Dermis blood vessel endothelial cell (primary cell): ENCODE measurements around the gene SNX14. TPM values are rescaled to one million over a fixed set of nuclear protein-coding genes. Genes with fewer than 3 reads are reported as not detected.
"Not testable (repeated sequence)": the region's sequence is repeated elsewhere in the genome, so short reads cannot be mapped to it uniquely, and the experiment has no call there.

ENCODE experiments used
- DNase-seq: peaks from one replicate; pipeline ENCODE4 v3.0.0; 2010
- total RNA-seq: library from RNA; depleted of rRNA; stranded (reverse); fragments of >200 nt; gene quantifications from 2 replicates; pipeline ENCODE4 v1.2.3, GENCODE V29; 2014

SNX14 gene
- total RNA-seq, 1 donor from 2014 or later: 159 TPM

DNA sequence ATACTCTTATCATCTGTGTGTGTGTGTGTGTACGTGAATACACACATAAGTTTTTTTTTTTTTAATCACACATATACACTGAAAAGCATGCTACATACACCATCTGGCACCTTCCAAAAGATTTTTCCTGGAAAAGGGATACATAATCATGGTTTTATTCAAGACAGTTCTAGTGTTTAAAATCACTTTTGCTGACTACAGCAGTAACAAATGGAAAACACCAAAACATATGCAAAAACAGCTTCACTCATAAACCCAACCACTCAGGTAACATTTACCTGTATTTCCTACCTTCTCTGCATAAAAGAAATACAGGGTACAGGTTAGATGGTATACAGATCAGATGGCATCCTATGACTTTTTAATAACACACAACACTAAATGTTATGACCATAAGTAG is 2.5 kb downstream of the SNX14 start:
- no peak for DNase-seq

DNA sequence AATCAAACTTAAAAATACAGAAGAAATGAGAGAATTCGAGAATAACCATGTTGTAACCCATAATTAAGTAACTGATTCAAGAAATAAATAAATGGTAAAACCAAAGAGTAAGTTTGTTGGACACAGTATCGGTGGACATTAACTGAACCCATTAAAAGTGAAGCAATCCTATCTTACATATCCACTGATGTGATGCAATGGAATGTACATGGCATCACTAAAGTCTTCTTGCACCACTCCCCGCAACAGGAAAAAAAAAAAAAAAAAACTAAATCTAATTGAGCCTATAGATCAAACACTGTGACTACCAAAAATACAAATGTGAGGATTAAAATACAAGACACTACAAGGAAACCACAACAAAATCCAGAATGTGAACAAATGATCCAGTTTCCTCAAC is 7.9 kb downstream of the SNX14 start:
- DNase-seq: no peak

DNA sequence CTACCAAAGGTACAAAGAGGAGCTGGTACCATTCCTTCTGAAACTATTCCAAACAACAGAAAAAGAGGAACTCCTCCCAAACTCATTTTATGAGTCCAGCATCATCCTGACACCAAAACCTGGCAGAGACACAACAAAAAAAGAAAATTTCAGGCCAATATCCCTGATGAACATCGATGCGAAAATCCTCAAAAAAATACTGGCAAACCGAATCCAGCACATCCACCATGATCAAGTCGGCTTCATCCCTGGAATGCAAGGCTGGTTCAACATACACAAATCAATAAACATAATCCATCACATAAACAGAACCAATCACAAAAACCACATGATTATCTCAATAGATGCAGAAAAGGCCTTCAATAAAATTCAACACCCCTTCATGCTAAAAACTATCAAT is 10.8 kb downstream of the SNX14 start:
- not testable (repeated sequence) for DNase-seq

DNA sequence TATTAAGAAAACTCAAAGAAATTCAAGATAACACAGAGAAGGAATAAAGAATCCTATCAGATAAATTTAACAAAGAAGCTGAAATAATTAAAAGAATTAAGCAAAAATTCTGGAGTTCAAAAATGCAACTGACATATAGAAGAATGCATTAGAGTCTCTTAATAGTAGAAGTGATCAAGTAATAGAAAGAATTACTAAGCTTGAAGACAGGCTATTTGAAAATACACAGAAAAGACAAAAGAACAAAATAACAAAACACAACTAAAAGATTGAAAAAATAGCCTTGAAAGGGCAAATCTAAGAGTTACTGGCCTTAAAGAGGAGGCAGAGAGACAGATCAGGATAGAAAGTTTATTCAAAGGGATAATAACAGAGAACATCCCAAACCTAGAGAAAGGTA is 12.1 kb downstream of the SNX14 start:
- DNase-seq: no peak

DNA sequence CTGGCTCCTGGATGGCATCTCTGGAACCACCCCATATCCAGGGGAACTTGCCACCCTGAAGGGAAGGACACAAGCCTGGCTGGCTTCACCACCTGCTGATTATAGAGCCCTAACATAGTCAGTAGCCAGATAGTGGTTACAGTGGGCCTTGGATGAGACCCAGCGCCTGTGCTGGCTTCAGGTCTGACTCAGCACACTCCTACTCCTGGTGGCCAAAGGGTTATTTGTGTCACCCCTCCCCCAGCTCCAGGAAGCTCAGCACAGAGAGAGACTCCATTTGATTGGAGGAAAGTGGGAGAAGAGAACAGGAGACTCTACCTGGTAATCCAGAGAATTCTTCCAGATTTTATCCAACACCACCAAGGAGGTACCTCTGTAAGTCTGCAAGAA is 12.8 kb downstream of the SNX14 start:
- peak; percentile 31 for DNase-seq

DNA sequence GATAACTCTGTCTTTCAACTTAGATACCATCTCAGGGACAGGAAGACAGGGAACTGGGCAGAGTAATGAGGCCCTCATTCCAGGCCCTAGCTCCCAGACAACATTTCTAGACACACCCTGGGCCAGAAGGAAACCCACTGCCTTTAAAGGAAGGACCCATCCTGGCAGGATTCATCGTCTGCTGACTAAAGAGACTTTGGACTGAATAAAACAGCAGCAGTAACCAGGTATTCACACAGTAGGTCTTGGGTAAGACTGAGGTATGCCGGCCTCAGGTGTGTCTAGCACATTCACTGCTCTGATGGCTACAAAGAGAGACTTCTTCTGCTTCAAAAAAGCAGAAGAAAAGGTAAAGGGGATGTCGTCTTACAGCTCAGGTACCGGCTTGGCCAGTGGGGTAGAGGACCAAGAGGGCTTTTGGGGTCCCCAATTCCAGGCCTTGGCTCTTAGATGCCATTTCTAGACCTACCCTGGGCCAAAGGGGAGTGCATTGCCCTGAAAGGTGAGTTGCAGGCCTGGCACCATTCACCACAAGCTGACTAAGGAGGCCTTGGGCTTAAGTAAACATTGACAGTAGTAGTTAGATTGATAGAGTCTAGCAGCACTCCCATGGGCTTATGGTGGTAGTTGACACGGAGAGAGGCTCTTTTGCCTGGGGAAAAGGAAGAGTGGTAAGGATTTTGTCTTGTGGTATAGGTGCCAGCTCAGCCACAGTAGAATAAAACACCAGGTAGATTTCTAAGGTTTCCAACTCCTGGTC is 13.4 kb downstream of the SNX14 start:
- no peak for DNase-seq

DNA sequence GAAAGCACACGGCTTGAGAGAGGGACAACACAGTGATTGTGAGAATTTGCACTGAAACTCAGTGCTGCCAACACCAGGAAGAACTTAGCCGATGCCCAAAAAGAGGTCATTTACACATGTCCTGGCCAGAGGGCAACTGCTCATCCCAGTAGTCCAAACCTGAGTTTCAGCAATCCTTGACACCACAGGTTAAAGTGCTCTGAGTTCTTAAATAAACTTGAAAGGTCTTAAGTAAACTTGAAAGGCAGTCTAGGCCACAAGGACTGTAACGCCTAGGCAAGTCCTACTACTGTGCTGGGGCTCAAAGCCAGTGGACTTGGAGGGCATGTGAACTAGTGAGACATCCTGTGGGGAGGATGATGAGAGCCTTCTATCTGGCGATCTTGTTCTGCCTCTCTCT is 14.1 kb downstream of the SNX14 start:
- DNase-seq: no peak

DNA sequence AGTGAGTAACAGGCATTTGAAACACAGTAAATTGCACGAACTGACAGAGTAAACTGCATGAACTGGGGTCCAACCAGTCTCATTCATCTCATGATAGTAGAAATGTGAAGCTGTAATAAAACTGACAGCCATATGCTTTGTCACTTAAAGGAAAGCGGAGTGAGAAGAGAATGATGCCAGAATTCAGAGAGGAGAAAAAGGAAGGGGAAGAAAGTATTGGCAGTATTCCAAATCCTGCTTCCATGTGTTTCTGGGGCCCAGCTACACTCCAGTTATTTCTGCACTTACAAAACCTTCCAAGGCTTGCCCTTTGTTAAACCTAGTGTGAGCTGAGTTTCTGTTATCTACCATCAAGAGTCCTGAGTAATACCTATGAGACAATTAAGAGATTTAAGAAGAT is 17.2 kb downstream of the SNX14 start:
- DNase-seq: peak; percentile 24

DNA sequence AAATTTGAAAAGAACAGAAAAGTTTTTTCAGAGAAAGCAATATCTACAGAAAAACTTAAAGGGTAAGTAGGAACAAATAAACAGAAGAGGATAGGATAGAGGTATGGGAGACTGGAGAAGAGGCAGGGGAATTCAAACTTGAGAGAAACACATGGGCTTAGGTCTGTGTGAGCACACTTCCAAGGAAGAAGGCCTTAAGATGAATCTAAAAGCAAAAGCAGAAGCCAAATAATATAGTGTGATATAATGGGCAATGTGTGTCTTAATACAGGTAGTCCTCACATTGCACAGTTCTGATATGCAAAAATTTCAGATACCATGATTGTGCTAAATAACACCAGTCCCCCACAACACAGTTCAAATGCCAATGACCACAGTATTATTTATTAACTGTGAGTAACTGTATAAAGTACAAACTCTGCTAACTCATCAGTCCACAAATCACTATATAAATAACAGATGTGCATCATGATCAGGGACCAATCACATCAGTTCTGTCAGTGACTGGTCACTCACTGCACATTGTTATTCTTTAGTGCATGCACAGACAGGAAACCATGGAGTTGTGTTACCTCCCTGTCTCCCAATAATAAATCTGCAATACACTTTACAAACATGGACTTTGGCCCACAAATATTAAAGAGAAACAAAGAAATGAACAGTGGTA is 18.6 kb downstream of the SNX14 start:
- DNase-seq: peak; percentile 73

DNA sequence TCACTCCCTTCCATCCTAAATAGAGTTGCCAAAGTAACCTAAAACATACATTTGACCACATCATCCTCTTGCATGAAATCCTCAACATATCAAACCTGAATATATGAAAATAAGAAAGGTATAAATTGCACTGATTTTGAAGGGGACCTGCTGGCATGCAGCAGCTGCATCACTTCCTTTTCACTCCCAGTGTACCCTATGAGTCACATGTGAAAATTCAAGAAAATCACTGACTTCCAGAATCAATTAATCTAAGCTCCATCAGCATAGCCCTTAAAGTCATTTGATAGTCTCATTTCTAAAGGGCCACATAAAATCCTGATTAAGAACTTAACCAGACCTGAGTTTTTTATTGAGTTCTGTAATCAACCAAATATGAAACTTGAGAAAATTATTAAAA is 24.3 kb downstream of the SNX14 start:
- DNase-seq: peak; percentile 63

DNA sequence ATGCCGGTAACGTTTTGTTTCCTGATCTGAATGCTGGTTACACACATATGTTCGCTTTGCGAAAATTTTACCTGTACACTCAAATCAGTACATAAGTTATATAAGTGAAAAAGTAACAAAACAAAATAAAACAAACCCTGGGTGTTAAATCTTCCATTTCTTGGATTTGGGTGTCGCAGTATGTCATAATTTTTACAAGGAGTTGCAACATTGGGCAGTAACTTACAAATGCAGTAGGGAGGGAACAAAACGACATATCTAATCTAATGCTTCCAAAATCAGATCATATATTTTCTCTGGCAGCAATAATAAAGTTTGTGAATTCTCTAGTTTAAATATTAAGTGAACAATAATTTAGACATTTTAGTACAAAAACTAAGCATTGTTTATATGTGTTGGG is 25.2 kb downstream of the SNX14 start:
- no peak for DNase-seq

DNA sequence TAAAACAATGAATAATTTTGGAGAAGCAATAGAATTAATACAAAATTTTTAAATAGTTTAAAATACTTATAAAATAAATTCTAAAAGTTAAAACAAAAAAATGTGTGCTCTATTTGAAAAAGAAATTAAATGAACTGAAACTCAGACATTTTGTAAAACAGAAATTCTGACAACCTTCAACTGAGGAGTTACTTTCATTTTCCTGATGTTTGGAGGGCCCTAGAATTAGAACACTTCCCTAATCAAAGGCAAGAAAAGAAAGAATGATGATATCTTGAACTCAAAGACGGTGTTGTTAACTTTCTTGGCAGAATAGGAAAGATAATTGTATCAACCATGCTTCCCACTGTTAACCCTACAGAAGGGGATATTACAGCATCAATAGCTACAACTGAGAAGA is 27.9 kb downstream of the SNX14 start:
- no peak for DNase-seq

DNA sequence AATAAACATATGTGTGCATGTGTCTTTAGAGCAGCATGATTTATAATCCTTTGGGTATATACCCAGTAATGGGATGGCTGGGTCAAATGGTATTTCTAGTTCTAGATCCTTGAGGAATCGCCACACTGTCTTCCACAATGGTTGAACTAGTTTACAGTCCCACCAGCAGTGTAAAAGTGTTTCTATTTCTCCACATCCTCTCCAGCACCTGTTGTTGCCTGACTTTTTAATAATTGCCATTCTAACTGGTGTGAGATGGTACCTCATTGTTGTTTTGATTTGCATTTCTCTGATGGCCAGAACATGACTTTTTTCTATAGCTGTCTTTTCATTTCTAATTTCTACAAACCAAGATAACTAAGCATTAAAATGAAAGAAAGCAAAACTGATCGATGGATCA is 29.4 kb downstream of the SNX14 start:
- not testable (repeated sequence) for DNase-seq

DNA sequence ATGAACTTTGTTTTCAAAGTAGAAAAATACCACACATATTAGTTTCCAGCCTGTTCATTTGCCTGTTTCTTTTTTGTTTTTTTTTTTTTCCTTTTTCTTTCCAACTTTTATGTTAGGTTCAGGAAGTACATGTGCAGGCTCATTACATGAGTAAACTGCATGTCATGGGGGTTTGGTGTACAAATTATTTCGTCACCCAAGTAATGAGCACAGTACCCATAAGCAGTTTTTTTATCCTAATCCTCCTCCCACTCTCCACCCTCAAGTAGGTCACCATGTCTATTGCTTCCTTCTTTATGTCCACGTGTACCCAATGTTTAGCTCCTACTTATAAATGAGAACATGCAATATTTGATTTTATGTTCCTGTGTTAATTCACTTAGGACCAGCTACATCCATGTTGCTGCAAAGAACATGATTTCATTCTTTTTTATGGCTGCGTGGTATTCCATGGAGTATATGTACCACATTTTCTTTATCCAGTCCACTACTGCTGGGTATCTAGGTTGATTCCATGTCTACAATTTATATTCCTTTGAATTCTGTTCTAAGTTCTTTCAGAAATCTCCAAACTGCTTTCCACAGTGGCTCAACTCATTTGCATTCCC is 31.8 kb downstream of the SNX14 start:
- no peak for DNase-seq

DNA sequence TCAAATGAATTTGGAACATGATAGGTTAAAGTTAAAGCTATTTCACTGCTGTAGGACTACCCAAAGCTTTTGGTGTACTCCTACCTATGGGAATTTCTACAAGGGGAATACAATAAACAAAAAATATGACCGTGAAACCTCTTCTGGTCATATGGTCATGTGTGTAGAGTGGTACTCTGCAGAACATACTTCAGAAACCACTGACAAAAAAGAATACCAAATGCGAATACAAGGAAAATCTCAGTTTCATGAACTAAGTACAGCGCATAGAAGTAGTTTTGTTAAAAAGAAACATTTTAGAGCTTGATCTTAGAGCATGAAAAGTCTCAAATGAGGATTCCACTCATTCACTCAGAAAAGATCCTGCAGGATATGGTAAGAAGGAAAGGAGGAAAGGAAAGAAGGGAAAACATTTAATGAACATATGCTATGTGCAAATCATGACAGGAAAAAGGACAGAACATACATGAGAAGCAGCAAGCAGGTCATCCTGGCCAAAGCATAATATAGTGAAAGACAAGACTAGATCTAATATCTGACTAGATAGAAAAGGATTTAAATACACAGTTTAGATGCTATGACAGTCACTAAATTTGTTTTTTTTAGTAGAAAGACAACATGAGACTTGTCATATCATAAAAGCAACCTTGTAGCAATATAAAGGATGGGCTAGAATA is 36.5 kb downstream of the SNX14 start:
- DNase-seq: no peak

DNA sequence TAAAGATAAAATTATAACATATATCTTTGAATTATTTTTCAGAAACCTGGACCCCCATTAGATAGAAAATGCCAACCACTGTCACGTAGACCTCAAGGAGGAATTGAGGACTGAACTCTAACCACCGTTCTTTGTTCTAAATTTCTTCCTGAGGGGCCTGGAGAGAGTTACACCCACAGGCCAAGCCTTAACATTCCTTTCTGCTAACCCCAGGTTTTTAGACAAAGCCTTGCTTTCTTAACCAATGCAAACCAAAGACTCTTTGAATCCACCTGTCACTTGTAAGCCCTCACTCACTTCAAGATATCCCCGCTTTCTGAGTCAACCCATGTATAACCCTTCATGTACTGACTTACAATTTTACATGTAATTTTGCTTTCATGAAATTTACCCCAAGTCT is 41.0 kb downstream of the SNX14 start:
- no peak for DNase-seq

DNA sequence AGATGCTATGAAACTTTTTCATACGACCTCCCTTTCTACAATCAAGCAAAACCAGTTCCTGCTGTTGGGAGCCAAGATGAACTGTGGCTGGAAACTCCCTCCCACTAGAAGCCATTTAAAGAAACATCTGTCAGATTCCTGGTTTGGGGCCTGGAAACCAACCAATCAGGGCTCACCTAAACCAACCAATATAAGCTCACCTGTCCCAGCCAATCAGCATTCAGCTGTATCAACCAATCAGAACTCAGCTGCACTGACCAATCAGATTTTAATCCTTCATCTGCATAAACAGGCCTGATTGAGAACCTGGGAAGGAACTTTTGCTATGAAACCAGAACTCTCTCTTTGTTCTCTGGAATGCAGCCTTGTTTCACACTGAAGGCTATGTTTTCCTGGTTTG is 42.4 kb downstream of the SNX14 start:
- DNase-seq: peak; percentile 10

DNA sequence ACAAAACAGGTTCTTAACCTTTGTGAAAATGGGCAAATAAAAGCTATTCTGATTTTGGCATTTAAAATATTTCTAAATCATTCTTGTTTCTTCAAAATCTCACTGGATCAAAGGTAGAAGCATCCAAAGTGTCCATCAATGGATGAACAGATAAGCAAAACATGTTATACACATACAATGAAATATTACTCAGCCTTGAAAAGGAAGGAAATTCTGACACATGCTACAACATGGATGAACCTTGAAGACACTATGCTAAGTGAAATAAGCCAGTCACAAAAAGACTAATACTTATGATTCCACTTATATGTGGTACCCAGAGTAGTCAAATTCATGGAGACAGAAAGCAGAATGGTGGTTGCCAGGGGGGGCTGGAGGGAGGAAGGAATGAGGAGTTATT is 45.9 kb downstream of the SNX14 start:
- no peak for DNase-seq

DNA sequence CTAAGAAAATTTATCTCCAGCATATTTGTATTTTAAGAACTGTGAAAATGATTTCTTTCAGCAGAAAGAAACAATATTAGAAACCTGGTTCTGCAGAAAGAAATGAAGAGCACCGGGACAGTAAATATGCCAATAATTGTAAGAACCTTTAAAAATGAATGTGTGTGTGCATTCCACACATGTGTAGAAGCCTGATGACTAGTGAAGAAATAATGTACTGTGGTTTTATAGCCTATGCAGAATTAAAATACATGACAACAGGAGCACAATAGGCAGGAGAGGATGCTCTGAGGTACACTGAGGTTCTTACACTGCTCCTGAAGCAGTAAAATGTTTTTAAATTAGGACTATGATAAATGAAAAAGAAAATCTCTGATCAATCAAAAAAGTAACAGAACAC is 48.9 kb downstream of the SNX14 start:
- DNase-seq: no peak

DNA sequence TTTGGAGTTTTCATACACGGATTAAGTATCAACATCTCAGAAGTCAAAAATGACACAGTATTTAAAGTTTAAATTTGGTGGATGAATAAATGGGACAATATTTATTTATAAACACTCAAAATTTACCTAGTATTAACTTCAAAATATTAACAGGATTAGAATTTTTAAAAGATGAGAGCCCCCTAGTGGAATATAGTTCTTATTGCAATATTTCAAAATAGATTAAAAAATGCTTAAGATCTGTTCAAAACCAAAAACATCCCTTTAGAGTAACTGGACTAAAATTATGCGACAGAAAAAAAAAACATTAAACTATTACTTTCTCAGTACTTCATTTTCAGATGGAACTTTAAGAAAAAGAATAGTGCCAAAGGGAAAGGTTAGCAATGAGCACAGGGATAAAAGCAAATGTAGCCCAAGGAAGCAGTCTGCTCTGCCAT is 56.6 kb downstream of the SNX14 start:
- DNase-seq: peak; percentile 31

DNA sequence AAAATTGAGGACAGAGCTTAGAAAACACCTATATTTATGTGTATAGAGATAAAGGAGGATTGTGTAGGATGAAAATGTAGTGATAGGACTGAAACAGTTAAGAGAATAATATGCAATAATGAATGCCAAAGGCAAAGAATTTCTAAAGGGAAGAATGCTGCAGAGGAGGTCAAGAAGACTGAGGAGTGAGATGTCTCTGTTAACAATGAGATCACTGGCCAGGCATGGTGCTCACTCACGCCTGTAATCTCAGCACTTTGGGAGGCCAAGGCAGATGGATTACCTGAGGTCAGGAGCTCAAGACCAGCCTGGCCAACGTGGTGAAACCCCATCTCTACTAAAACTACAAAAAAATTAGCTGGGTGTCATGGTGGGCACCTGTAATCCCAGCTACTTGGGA is 69.4 kb downstream of the SNX14 start:
- not testable (repeated sequence) for DNase-seq

DNA sequence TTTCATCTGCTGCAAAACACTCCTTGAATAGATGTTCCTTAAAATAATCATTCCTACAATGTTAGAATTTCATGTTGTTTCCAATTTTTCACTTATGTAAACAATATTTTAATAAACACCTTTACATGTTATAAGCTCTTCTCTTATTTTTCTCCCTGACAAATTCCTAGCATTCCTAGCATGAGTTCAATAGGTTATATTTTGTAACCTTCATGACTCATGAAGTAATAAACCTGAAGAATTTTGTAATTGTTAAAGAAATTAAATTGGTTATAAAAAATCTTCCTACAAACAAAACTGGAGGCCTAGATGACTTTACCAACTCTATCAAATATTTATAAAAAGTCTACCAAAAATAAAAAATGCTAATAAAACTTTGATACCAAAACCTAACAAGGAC is 77.5 kb downstream of the SNX14 start:
- DNase-seq: peak; percentile 28

DNA sequence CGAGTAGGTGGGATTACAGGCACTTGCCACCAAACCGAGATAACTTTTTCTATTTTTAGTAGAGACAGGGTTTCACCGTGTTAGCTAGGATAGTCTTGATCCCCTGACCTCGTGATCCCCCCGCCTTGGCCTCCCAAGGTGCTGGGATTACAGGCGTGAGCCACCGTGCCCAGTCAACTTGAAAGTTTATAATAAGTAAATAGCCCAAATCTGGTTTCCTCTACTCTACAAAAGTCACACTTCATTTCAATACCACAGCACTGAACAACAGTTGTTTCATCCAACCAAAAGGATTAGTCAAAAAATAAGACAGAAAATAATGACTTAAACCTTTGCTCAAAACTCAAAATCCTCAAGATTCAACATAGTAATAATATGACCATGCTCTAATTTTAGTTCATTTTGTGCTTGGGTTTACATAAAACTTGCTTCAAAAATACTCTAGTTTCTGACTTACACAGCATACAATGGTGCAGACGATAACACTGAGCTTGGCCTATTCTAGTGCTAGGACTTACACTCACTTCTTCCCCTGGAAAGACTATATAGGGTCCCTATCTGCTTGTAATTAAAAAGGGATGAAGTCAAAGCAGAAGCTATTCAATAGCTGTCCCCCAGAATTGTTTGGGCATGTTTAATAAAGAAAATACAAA is 87.1 kb downstream of the SNX14 start:
- no peak for DNase-seq
